Gastrocnemius medialis (tissue), 4 donors: ENCODE results near the gene OPN1SW.

Experiments
- POLR2A ChIP-seq, 2 donors: fragments of 450-650 bp; IDR thresholded peaks; one replicate each; pipeline ENCODE4 v1.6.1; 2017; ENCODE audit warnings: antibody characterized with exemption in 2 of 2, mild to moderate bottlenecking in 2 of 2, moderate library complexity in 2 of 2
- TF ChIP-seq, protein P1 (sequence below), 5 experiments: fragments of 450-650 bp in 3 of 5; fragments of 200-600 bp in 2 of 5; sonication (generic) in 2 of 5; IDR thresholded peaks in 4 of 5; conservative IDR thresholded peaks in 1 of 5; 1 replicate in 4 of 5; 2 replicates in 1 of 5; pipeline ENCODE4 v1.5.1; 2016 to 2019; ENCODE audit warnings: antibody characterized with exemption in 5 of 5, mild to moderate bottlenecking in 3 of 5, moderate library complexity in 3 of 5

DNA sequence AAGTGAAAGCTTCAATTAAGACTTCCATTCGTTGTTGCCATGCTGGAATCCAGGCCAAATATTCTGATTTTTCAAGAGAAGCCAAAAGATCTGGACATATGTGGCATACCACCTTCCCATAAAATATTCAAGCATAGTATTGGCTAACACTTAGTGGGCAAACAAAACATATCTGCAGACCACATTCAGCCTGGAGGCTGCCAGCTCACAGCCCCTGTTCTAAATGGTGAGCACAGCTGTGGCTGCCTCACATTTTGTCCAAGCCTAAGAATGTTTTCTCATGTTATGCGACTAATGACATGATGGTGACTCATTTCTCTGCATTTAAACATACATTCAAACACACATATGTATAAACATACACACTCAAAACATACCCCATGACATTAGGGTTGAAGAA, 47.0 kb downstream of the OPN1SW start:
- TF ChIP-seq, protein P1, sequence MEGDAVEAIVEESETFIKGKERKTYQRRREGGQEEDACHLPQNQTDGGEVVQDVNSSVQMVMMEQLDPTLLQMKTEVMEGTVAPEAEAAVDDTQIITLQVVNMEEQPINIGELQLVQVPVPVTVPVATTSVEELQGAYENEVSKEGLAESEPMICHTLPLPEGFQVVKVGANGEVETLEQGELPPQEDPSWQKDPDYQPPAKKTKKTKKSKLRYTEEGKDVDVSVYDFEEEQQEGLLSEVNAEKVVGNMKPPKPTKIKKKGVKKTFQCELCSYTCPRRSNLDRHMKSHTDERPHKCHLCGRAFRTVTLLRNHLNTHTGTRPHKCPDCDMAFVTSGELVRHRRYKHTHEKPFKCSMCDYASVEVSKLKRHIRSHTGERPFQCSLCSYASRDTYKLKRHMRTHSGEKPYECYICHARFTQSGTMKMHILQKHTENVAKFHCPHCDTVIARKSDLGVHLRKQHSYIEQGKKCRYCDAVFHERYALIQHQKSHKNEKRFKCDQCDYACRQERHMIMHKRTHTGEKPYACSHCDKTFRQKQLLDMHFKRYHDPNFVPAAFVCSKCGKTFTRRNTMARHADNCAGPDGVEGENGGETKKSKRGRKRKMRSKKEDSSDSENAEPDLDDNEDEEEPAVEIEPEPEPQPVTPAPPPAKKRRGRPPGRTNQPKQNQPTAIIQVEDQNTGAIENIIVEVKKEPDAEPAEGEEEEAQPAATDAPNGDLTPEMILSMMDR (IDR thresholded peaks at IDR 0.05 in 4 of 5, conservative IDR thresholded peaks at IDR 0.05 in 1 of 5) = no peak
- TF ChIP-seq POLR2A (IDR thresholded peaks at IDR 0.05) = no peak
